ENCODE results near the gene PCBP3. TPM values are rescaled to one million over a fixed set of nuclear protein-coding genes. Genes with fewer than 3 reads are reported as not detected.

Gene PCBP3
- total RNA-seq, 1 donor from 2014 or later, result 4.6 TPM

DNA sequence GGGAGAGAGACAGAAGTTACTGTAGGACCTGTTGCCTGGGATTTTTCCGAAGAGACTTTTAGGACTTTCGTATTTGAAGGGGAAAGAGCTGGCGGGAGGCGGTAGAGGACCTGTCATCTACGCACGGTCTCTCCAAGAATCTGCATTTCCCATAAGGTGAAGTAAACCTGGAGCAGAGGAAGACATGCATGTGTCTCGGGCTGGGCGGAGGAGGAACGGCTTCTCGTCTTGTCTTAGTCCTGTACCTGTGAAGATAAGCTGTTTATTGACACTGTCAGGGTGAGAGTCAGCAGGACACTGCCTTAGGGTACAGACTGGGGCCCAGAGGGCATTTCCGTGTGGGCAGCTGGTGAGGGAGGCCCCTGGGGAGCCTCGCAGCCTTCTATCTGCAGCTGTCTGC lies 214.7 kb downstream of the PCBP3 start:
- no peaks in the 10 kb centered on the region for H3K9me3 ChIP-seq (ENCODE audit: low read depth)
- no peak overlapping the region for H3K4me3 ChIP-seq
- H2AFZ ChIP-seq (replicated peaks), result no peak overlapping the region
- Mint-ChIP-seq H3K36me3 (no peaks in the 10 kb centered on the region), H3K27me3 (ENCODE audit: insufficient read depth, low read depth) (peaks cover 9% of the 10 kb centered on the region), H3K27ac (no peak overlapping the region), H3K9me3 (no peaks in the 10 kb centered on the region), H3K4me1 (peaks cover 36% of the 10 kb centered on the region), H3K4me3 (no peak overlapping the region)
- H3K9ac ChIP-seq, result no peak overlapping the region
- no peaks in the 10 kb centered on the region for H4K20me1 ChIP-seq (ENCODE audit: low read depth)
- no peaks in the 10 kb centered on the region for H3K27me3 ChIP-seq
- peaks cover 5% of the 10 kb centered on the region for H3K4me1 ChIP-seq
- TF ChIP-seq, protein P1, sequence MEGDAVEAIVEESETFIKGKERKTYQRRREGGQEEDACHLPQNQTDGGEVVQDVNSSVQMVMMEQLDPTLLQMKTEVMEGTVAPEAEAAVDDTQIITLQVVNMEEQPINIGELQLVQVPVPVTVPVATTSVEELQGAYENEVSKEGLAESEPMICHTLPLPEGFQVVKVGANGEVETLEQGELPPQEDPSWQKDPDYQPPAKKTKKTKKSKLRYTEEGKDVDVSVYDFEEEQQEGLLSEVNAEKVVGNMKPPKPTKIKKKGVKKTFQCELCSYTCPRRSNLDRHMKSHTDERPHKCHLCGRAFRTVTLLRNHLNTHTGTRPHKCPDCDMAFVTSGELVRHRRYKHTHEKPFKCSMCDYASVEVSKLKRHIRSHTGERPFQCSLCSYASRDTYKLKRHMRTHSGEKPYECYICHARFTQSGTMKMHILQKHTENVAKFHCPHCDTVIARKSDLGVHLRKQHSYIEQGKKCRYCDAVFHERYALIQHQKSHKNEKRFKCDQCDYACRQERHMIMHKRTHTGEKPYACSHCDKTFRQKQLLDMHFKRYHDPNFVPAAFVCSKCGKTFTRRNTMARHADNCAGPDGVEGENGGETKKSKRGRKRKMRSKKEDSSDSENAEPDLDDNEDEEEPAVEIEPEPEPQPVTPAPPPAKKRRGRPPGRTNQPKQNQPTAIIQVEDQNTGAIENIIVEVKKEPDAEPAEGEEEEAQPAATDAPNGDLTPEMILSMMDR (IDR thresholded peaks at IDR 0.05), result no peak
- no peak for TF ChIP-seq EZH2 (IDR thresholded peaks at IDR 0.05)
- TF ChIP-seq EZH2phosphoT487 (IDR thresholded peaks at IDR 0.05), result no peak
- no peak for DNase-seq (ENCODE audit: low spot score)
- H3K4me2 ChIP-seq, result no peak overlapping the region
- H3K27ac ChIP-seq, result no peak overlapping the region
- no peaks in the 10 kb centered on the region for H3K36me3 ChIP-seq
- no peaks in the 10 kb centered on the region for H3F3A ChIP-seq (ENCODE audit: low read depth)
- H3K79me2 ChIP-seq (ENCODE audit: low read depth), result no peaks in the 10 kb centered on the region

- no peaks in the 10 kb centered on the region for H3K36me3 ChIP-seq
- no peaks in the 10 kb centered on the region for H3K79me2 ChIP-seq (ENCODE audit: low read depth)
- H3K27me3 ChIP-seq, result no peaks in the 10 kb centered on the region
- no peak overlapping the region for H3K4me3 ChIP-seq
- no peak overlapping the region for H3K4me3 Mint-ChIP-seq
- H3F3A ChIP-seq (ENCODE audit: low read depth), result no peaks in the 10 kb centered on the region
- no peak overlapping the region for H3K4me2 ChIP-seq
- TF ChIP-seq EZH2phosphoT487 (IDR thresholded peaks at IDR 0.05) (no peak), EZH2 (IDR thresholded peaks at IDR 0.05) (no peak)
- TF ChIP-seq, protein P1 (IDR thresholded peaks at IDR 0.05), result no peak
- no peak overlapping the region for H3K27ac ChIP-seq
- H3K9ac ChIP-seq, result no peak overlapping the region
- no peaks in the 10 kb centered on the region for H4K20me1 ChIP-seq (ENCODE audit: low read depth)
- no peaks in the 10 kb centered on the region for H3K36me3 Mint-ChIP-seq
- peaks cover 6% of the 10 kb centered on the region for H3K27me3 Mint-ChIP-seq (ENCODE audit: insufficient read depth, low read depth)
- no peak overlapping the region for H3K27ac Mint-ChIP-seq
- H3K9me3 Mint-ChIP-seq, result no peaks in the 10 kb centered on the region
- H3K9me3 ChIP-seq (ENCODE audit: low read depth), result no peaks in the 10 kb centered on the region
- H3K4me1 Mint-ChIP-seq, result peaks cover 31% of the 10 kb centered on the region
- DNase-seq (ENCODE audit: low spot score), result no peak
- H2AFZ ChIP-seq (replicated peaks), result no peak overlapping the region
- peaks cover 5% of the 10 kb centered on the region for H3K4me1 ChIP-seq
Measured at GRCh38 chr21:45859041-45859761, 215.7 kb downstream of the PCBP3 start.

GRCh38 chr21:45859762-45860357 lies 216.3 kb downstream of the PCBP3 start:
- H3K4me2 ChIP-seq, result no peak overlapping the region
- Mint-ChIP-seq H3K4me1 (peaks cover 24% of the 10 kb centered on the region), H3K4me3 (no peak overlapping the region), H3K27me3 (ENCODE audit: insufficient read depth, low read depth) (peaks cover 6% of the 10 kb centered on the region), H3K27ac (no peak overlapping the region), H3K9me3 (no peaks in the 10 kb centered on the region), H3K36me3 (no peaks in the 10 kb centered on the region)
- H4K20me1 ChIP-seq (ENCODE audit: low read depth), result no peaks in the 10 kb centered on the region
- DNase-seq (ENCODE audit: low spot score), result no peak
- no peak overlapping the region for H3K9ac ChIP-seq
- H2AFZ ChIP-seq (replicated peaks), result no peak overlapping the region
- H3K27me3 ChIP-seq, result no peaks in the 10 kb centered on the region
- peaks cover 5% of the 10 kb centered on the region for H3K4me1 ChIP-seq
- TF ChIP-seq EZH2phosphoT487 (IDR thresholded peaks at IDR 0.05) (no peak), EZH2 (IDR thresholded peaks at IDR 0.05) (no peak)
- TF ChIP-seq, protein P1 (IDR thresholded peaks at IDR 0.05), result no peak
- H3K27ac ChIP-seq, result no peak overlapping the region
- H3K4me3 ChIP-seq, result no peak overlapping the region
- H3F3A ChIP-seq (ENCODE audit: low read depth), result no peaks in the 10 kb centered on the region
- no peaks in the 10 kb centered on the region for H3K36me3 ChIP-seq
- H3K79me2 ChIP-seq (ENCODE audit: low read depth), result no peaks in the 10 kb centered on the region
- no peaks in the 10 kb centered on the region for H3K9me3 ChIP-seq (ENCODE audit: low read depth)
